Fibroblast of villous mesenchyme (primary cell): ENCODE measurements around the gene NTRK3. TPM values are rescaled to one million over a fixed set of nuclear protein-coding genes. Genes with fewer than 3 reads are reported as not detected.
"Not testable (repeated sequence)": the region's sequence is repeated elsewhere in the genome, so short reads cannot be mapped to it uniquely, and the experiment has no call there.

ENCODE experiments used
- DNase-seq: peaks from one replicate; pipeline ENCODE4 v3.0.0-alpha.2; 2010; ENCODE audit warnings: low read depth
- H3K4me3 ChIP-seq: 2 replicates; pipeline ENCODE4 v1.5.1; 2011; ENCODE audit warnings: low read depth, mild to moderate bottlenecking, low read length
- total RNA-seq: library from RNA; depleted of rRNA; stranded (reverse); fragments of >200 nt; gene quantifications from 2 replicates; pipeline ENCODE4 v1.2.3, GENCODE V29; 2012
- TF ChIP-seq, protein P1 (sequence below): IDR thresholded peaks from 2 replicates; pipeline ENCODE4 v1.5.1; 2012; ENCODE audit warnings: low read depth, mild to moderate bottlenecking, low read length; ENCODE audit not compliant: insufficient read depth

NTRK3 gene
- total RNA-seq, 1 donor: not detected

DNA sequence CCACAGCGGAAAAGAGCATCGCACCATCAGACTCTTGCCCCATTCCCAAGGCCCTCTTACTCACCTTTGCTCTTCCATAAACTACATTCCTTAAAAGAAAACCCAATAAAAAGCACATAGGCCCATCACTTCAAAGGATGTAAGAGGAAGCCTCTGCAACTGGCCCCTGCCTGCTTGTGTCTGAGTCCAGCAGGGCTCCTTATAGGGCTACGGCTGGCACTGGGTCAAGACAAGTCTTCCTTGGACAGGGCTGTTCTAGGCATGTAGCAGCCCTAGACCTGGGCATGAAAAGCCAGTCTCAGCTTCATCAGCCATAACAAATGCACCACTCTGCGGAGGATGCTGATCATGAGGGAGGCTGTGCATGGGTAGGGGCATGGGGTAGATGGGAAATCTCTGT lies 218.3 kb downstream of the NTRK3 start:
- DNase-seq: no peak
- H3K4me3 ChIP-seq: no peak overlapping the region
- TF ChIP-seq, protein P1, sequence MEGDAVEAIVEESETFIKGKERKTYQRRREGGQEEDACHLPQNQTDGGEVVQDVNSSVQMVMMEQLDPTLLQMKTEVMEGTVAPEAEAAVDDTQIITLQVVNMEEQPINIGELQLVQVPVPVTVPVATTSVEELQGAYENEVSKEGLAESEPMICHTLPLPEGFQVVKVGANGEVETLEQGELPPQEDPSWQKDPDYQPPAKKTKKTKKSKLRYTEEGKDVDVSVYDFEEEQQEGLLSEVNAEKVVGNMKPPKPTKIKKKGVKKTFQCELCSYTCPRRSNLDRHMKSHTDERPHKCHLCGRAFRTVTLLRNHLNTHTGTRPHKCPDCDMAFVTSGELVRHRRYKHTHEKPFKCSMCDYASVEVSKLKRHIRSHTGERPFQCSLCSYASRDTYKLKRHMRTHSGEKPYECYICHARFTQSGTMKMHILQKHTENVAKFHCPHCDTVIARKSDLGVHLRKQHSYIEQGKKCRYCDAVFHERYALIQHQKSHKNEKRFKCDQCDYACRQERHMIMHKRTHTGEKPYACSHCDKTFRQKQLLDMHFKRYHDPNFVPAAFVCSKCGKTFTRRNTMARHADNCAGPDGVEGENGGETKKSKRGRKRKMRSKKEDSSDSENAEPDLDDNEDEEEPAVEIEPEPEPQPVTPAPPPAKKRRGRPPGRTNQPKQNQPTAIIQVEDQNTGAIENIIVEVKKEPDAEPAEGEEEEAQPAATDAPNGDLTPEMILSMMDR: no peak

DNA sequence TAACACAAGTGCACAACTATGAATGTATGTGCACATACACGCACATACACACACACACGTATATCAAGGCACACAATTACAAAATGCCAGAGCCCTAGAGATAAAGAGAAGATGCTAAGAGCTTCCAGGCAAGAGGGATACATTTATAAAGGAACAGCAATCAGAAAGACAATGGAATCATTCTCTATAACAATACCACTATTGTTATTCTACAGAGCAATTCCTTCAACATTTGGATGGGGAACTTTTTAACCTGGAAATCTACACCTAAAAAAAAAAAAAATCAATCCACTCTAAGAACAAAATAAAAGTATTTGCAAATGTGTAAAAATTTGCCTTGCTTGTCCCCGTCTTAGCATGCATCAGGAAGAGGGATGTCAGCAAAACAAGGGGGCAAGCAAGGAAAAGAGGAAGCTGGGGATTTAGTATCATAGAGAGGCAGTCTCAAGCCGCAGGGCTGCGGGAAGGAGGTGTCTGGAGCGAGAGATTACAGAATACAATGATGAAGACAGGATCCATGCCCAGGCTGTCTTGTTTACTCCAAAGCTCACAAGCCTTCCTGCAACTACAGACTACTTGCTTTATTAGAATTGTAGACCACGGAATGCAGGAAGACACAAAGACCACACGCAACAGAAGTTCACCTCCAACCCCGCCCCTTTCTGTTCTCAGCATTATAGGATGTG lies 220.2 kb downstream of the NTRK3 start:
- TF ChIP-seq, protein P1: no peak
- DNase-seq: no peak
- no peak overlapping the region for H3K4me3 ChIP-seq

DNA sequence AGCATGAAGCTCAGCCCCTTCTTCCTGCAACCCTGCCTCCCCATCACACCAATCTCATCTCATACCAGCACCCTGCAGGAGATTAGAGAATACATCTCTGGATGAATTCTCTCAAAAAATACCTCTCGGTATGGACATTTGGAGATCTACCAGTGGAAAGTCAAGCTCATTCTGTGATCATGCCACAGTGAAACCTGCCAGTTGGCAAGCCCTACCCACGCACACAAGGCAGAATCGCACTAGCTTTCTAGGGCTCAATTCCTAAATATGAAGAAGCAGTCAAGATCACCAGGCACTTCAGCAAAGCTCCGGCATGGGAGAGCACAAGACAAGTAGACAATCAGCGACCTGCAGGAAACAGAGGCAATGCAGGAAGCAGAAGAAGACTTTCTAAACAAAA lies 221.2 kb downstream of the NTRK3 start:
- H3K4me3 ChIP-seq: no peak overlapping the region
- DNase-seq: no peak
- TF ChIP-seq, protein P1: no peak

DNA sequence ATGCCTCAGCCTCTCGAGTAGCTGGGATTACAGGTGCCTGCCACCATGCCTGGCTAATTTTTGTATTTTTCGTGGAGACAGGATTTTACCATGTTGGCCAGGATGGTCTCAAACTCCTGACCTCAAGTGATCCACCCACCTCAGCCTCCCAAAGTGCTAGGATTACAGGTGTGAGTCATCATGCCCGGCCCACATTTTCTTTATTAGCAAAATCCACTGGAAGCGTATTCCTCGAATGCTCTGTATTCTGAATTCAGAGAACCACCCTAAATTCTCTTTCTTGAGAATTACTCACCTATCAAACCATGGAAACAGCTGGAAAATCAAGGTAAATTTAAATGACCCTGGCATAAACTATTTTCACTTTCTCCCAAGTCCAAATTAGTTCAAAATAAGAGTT lies 223.1 kb downstream of the NTRK3 start:
- H3K4me3 ChIP-seq, DNase-seq: not testable (repeated sequence)

DNA sequence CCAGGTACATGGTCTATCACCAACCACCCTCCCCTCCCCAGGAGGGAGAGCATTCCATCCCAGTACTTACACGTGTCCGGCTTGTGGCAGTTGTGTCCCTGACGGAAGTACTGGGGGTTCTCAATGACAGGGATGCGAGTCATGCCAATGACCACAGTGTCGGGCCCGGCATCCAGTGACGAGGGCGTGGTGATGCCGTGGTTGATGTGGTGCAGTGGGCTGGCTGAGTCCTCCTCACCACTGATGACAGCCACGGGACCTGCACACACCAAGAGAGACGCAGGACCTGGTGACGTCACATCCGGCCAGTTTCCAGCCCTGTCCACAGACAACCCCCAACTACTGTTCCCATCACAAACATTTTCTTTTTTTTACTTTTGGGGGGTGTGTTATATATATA lies 223.8 kb downstream of the NTRK3 start:
- TF ChIP-seq, protein P1: no peak
- no peak overlapping the region for H3K4me3 ChIP-seq
- DNase-seq: no peak

DNA sequence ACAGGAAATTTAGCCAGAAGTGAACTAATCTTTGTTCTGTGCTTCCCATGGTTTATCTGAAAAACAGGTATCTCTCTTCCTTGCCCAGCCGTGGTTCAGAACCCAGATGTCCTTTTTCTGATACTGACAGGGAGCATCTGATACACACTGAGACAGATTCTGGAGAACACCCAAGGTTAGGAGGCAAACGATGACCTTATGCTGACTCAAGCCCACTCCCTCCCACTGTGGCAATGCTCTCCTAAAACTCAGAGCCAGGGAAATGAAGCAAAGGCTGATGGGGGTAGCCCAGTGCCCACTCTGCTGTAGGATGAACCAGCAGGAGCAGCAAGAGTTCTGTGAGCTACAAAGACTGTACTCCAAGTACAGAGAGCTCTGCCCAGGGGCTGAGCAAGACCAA lies 225.1 kb downstream of the NTRK3 start:
- no peak for DNase-seq
- H3K4me3 ChIP-seq: no peak overlapping the region
- TF ChIP-seq, protein P1: no peak

DNA sequence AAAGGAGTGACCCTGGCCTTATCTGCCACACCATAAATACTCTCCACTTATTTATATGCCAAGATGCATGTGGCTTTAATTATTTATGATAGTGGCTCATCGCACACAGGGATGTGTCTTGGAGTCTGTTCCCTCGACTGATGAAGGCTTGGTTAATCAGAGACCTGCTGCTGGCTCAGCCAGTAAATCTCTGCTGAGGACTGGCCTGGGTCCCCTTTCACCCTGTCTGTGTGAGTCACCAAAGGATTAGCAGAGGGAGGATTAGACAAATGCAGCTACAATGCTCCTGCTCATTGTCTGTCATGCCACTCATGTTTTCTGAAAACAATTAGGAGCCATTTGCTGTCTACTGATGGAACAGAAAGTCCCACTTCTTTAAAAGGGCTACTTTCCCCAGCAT lies 226.8 kb downstream of the NTRK3 start:
- no peak overlapping the region for H3K4me3 ChIP-seq
- no peak for DNase-seq
- TF ChIP-seq, protein P1: no peak
